WTC11 (cell line): ENCODE measurements around the gene VEZF1. TPM values are rescaled to one million over a fixed set of nuclear protein-coding genes. Genes with fewer than 3 reads are reported as not detected.

Experiments
- ATAC-seq: fragments of 200-7000 bp; cut with Tn5 transposase; 2 replicates; pipeline ENCODE4 v1.10.0; 2021; ENCODE audit warnings: mild to moderate bottlenecking, moderate library complexity
- CTCF ChIA-PET: fragments of 300-600 bp; sonication (Branson Sonifier 250); formaldehyde crosslinking; loops from one replicate; lab custom pipeline; 2021; ENCODE audit warnings: antibody characterized with exemption; lab: Charles Lee
- POLR2A ChIA-PET: fragments of 350-600 bp; sonication (Branson Sonifier 250); formaldehyde crosslinking; loops from one replicate; lab custom pipeline; 2021; ENCODE audit warnings: antibody characterized with exemption; lab: Charles Lee
- DNase-seq: peaks from one replicate; pipeline ENCODE4 v3.0.0; 2021; ENCODE audit warnings: low spot score
- H3K27ac Mint-ChIP-seq: 2 replicates; pipeline ENCODE4 v1.8.0; 2021; ENCODE audit warnings: mixed read lengths
- H3K27me3 Mint-ChIP-seq: 2 replicates; pipeline ENCODE4 v1.8.0; 2021; ENCODE audit warnings: low read depth, mild to moderate bottlenecking, moderate library complexity, mixed read lengths
- H3K36me3 Mint-ChIP-seq: 2 replicates; pipeline ENCODE4 v1.8.0; 2021; ENCODE audit warnings: mixed read lengths
- H3K4me1 Mint-ChIP-seq: 2 replicates; pipeline ENCODE4 v1.8.0; 2022; ENCODE audit warnings: mixed read lengths
- H3K4me3 Mint-ChIP-seq: 2 replicates; pipeline ENCODE4 v1.8.0; 2021; ENCODE audit warnings: mild to moderate bottlenecking, moderate library complexity, mixed read lengths
- H3K9me3 Mint-ChIP-seq: 2 replicates; pipeline ENCODE4 v1.8.0; 2021; ENCODE audit warnings: mixed read lengths
- CREB1 ChIP-seq: sonication (generic); formaldehyde crosslinking; IDR thresholded peaks from 2 replicates; pipeline ENCODE4 v1.8.0; 2023; ENCODE audit warnings: mild to moderate bottlenecking, missing genetic modification reagents
- ELF4 ChIP-seq: sonication (generic); formaldehyde crosslinking; IDR thresholded peaks from 2 replicates; pipeline ENCODE4 v1.8.1; 2022; ENCODE audit warnings: low read depth, mild to moderate bottlenecking, moderate library complexity, missing genetic modification reagents
- IRF2 ChIP-seq: sonication (generic); formaldehyde crosslinking; IDR thresholded peaks from 2 replicates; pipeline ENCODE4 v1.8.0; 2022; ENCODE audit warnings: low read depth, missing genetic modification reagents, borderline replicate concordance
- KAT7 ChIP-seq: sonication (generic); formaldehyde crosslinking; IDR thresholded peaks from 2 replicates; pipeline ENCODE4 v1.8.1; 2023; ENCODE audit warnings: missing genetic modification reagents, mild to moderate bottlenecking, borderline replicate concordance
- MYBL2 ChIP-seq: sonication (generic); formaldehyde crosslinking; IDR thresholded peaks from 2 replicates; pipeline ENCODE4 v1.8.1; 2023; ENCODE audit warnings: mild to moderate bottlenecking, moderate library complexity, missing genetic modification reagents
- ZNF263 ChIP-seq: sonication (generic); formaldehyde crosslinking; IDR thresholded peaks from 2 replicates; pipeline ENCODE4 v1.8.1; 2022; ENCODE audit warnings: low read depth, mild to moderate bottlenecking, moderate library complexity, missing genetic modification reagents
- ZNF416 ChIP-seq: fragments of 250-450 bp; sonication (Bioruptor Pico); IDR thresholded peaks from 2 replicates; pipeline ENCODE4 v1.9.0; 2021; ENCODE audit warnings: mild to moderate bottlenecking, inconsistent platforms
- total RNA-seq: library from RNA; stranded (reverse); gene quantifications from 3 replicates; pipeline ENCODE4 v1.2.3, GENCODE V29; 2021
- TF ChIP-seq, protein P1 (sequence below): fragments of 250-450 bp; sonication (Bioruptor Pico); IDR thresholded peaks from 2 replicates; pipeline ENCODE4 v1.8.0; 2021; ENCODE audit warnings: mild to moderate bottlenecking
- TF ChIP-seq, protein P2 (sequence below): fragments of 250-450 bp; sonication (Bioruptor Pico); IDR thresholded peaks from 2 replicates; pipeline ENCODE4 v1.9.0; 2021; ENCODE audit warnings: mild to moderate bottlenecking
- TF ChIP-seq, protein P3 (sequence below): sonication (generic); formaldehyde crosslinking; IDR thresholded peaks from 2 replicates; pipeline ENCODE4 v1.8.0; 2022; ENCODE audit warnings: mild to moderate bottlenecking, missing genetic modification reagents
- TF ChIP-seq, protein P4 (sequence below): sonication (generic); formaldehyde crosslinking; IDR thresholded peaks from 2 replicates; pipeline ENCODE4 v1.8.0; 2022; ENCODE audit warnings: mild to moderate bottlenecking, missing genetic modification reagents
- TF ChIP-seq, protein P5 (sequence below): sonication (generic); formaldehyde crosslinking; IDR thresholded peaks from 2 replicates; pipeline ENCODE4 v1.8.1; 2023; ENCODE audit warnings: mild to moderate bottlenecking, moderate library complexity, missing genetic modification reagents
- TF ChIP-seq, protein P6 (sequence below): sonication (generic); formaldehyde crosslinking; IDR thresholded peaks from 2 replicates; pipeline ENCODE4 v1.8.0; 2022; ENCODE audit warnings: missing genetic modification reagents

VEZF1 gene
- total RNA-seq, 1 experiment from 2014 or later: 43.3 TPM

DNA sequence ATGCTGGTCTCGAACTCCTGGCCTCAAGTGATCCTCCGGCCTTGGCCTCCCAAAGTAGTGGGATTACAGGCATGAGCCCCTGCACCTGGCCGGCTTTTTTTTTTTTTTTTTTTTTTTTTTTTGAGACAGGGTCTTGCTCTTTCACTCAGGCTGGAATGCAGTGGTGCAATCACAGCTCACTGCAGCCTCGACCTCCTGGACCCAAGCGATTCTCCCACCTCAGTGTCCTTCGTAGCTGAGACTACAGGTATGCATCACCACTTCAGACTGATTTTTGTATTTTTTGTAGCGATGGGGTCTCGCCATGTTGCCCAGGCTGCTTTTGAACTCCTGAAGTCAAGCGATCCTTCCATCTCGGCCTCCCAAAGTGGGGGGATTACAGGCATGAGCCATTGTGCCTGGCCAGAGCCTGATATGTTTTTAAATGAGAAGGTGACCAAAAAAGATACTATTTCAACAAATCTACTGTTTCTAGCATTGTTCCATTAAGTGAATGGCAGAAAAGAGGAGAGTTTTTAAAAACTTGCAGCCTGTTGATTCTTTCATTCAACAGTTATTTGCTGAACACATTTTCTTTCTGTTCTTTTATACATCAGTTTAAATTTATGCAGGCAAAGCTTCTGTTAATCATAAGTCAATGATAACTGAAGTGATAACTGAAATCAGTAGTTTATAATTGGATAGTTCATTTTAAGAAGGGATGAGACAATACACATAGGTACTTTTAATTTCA, 22.2 kb upstream of the VEZF1 start:
- Mint-ChIP-seq H3K27ac (no peak overlapping the region; the same call in 1 of the 2 replicates), H3K27me3 (no peaks in the 10 kb centered on the region), H3K4me1 (peaks cover 19% of the 10 kb centered on the region), H3K4me3 (no peak overlapping the region), H3K9me3 (no peaks in the 10 kb centered on the region), H3K36me3 (peaks cover 18% of the 10 kb centered on the region)
- DNase-seq (no peak), ATAC-seq (no peak)
- ChIA-PET POLR2A (interaction anchor here (0.6 kb wide), 1 partner anchor 150 kb away, joined by 7 read pairs; no protein-coding TSS in a partner anchor), CTCF (interaction anchor here (0.7 to 1.8 kb wide), 2 partner anchors 11 to 199 kb away, joined by 3 to 7 read pairs; no protein-coding TSS in a partner anchor)
- TF ChIP-seq, protein P1, sequence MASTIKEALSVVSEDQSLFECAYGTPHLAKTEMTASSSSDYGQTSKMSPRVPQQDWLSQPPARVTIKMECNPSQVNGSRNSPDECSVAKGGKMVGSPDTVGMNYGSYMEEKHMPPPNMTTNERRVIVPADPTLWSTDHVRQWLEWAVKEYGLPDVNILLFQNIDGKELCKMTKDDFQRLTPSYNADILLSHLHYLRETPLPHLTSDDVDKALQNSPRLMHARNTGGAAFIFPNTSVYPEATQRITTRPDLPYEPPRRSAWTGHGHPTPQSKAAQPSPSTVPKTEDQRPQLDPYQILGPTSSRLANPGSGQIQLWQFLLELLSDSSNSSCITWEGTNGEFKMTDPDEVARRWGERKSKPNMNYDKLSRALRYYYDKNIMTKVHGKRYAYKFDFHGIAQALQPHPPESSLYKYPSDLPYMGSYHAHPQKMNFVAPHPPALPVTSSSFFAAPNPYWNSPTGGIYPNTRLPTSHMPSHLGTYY (CRISPR knock-in tag): no peak
- TF ChIP-seq, protein P2, sequence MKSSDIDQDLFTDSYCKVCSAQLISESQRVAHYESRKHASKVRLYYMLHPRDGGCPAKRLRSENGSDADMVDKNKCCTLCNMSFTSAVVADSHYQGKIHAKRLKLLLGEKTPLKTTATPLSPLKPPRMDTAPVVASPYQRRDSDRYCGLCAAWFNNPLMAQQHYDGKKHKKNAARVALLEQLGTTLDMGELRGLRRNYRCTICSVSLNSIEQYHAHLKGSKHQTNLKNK (CRISPR knock-in tag): no peak
- TF ChIP-seq ELF4: no peak
- TF ChIP-seq, protein P3, sequence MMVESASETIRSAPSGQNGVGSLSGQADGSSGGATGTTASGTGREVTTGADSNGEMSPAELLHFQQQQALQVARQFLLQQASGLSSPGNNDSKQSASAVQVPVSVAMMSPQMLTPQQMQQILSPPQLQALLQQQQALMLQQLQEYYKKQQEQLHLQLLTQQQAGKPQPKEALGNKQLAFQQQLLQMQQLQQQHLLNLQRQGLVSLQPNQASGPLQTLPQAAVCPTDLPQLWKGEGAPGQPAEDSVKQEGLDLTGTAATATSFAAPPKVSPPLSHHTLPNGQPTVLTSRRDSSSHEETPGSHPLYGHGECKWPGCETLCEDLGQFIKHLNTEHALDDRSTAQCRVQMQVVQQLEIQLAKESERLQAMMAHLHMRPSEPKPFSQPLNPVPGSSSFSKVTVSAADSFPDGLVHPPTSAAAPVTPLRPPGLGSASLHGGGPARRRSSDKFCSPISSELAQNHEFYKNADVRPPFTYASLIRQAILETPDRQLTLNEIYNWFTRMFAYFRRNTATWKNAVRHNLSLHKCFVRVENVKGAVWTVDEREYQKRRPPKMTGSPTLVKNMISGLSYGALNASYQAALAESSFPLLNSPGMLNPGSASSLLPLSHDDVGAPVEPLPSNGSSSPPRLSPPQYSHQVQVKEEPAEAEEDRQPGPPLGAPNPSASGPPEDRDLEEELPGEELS (CRISPR knock-in tag): no peak
- TF ChIP-seq MYBL2 (CRISPR knock-in tag): no peak
- TF ChIP-seq, protein P4, sequence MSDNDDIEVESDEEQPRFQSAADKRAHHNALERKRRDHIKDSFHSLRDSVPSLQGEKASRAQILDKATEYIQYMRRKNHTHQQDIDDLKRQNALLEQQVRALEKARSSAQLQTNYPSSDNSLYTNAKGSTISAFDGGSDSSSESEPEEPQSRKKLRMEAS (CRISPR knock-in tag): no peak
- TF ChIP-seq IRF2 (CRISPR knock-in tag): no peak
- TF ChIP-seq CREB1 (CRISPR knock-in tag): no peak
- no peak for TF ChIP-seq ZNF263 (CRISPR knock-in tag)
- TF ChIP-seq, protein P5, sequence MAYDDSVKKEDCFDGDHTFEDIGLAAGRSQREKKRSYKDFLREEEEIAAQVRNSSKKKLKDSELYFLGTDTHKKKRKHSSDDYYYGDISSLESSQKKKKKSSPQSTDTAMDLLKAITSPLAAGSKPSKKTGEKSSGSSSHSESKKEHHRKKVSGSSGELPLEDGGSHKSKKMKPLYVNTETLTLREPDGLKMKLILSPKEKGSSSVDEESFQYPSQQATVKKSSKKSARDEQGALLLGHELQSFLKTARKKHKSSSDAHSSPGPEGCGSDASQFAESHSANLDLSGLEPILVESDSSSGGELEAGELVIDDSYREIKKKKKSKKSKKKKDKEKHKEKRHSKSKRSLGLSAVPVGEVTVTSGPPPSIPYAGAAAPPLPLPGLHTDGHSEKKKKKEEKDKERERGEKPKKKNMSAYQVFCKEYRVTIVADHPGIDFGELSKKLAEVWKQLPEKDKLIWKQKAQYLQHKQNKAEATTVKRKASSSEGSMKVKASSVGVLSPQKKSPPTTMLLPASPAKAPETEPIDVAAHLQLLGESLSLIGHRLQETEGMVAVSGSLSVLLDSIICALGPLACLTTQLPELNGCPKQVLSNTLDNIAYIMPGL (CRISPR knock-in tag): no peak
- no peak for TF ChIP-seq ZNF416 (CRISPR knock-in tag)

DNA sequence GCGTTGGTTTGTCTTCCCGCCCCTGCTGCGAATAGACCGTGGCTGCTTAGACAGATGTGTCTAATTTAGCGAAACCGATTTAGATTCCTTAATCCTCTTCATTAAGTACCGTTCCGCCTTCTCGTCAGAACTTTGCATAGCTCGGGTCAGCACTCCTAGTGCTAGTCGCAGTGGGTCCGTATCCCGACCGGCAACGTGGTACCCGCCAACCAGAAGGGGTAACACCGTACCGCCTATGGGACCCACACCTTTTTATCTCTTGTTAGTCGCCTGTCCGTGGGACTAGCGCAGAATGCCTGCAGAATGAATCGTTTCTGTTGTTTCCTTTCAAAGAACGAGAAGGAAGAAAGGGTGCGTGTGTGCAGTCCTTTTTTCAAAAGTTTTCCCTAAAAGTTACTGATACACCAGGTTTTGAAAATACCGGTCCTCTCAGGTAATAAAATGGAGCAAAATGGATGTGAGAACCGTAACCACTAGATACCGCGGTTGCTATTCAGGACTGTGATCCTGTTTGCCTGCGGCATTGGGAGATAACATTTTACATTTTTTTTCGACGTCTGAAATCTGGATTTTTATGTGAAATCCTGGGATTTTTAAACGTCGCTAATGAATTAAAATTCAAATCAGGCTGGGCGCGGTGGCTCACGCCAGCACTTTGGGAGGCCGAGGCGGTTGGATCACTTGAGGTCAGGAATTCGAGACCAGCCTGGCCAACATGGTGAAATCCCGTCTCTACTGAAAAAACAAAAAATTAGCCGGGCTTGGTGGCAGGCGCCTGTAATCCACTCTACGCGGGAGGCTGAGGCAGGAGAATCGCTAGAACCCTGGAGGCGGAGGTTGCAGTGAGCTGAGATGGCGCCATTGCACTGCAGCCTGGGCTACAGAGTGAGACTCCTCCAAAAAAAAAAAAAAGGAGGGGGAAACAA, 20.0 kb upstream of the VEZF1 start:
- H3K9me3 Mint-ChIP-seq: no peaks in the 10 kb centered on the region
- peak overlapping the region; percentile 100 for H3K27ac Mint-ChIP-seq
- no peaks in the 10 kb centered on the region for H3K27me3 Mint-ChIP-seq
- peaks cover 38% of the 10 kb centered on the region for H3K4me1 Mint-ChIP-seq
- CTCF ChIA-PET: interaction anchor here (0.6 to 2.4 kb wide), 11 partner anchors 9 to 192 kb away, joined by 3 to 15 read pairs (median 7); partner anchors contain the start of gene DYNLL2
- TF ChIP-seq KAT7: no peak
- TF ChIP-seq, protein P6, sequence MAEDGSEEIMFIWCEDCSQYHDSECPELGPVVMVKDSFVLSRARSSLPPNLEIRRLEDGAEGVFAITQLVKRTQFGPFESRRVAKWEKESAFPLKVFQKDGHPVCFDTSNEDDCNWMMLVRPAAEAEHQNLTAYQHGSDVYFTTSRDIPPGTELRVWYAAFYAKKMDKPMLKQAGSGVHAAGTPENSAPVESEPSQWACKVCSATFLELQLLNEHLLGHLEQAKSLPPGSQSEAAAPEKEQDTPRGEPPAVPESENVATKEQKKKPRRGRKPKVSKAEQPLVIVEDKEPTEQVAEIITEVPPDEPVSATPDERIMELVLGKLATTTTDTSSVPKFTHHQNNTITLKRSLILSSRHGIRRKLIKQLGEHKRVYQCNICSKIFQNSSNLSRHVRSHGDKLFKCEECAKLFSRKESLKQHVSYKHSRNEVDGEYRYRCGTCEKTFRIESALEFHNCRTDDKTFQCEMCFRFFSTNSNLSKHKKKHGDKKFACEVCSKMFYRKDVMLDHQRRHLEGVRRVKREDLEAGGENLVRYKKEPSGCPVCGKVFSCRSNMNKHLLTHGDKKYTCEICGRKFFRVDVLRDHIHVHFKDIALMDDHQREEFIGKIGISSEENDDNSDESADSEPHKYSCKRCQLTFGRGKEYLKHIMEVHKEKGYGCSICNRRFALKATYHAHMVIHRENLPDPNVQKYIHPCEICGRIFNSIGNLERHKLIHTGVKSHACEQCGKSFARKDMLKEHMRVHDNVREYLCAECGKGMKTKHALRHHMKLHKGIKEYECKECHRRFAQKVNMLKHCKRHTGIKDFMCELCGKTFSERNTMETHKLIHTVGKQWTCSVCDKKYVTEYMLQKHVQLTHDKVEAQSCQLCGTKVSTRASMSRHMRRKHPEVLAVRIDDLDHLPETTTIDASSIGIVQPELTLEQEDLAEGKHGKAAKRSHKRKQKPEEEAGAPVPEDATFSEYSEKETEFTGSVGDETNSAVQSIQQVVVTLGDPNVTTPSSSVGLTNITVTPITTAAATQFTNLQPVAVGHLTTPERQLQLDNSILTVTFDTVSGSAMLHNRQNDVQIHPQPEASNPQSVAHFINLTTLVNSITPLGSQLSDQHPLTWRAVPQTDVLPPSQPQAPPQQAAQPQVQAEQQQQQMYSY (CRISPR knock-in tag): peak; percentile 75
- POLR2A ChIA-PET: interaction anchor here (0.6 to 2.5 kb wide), 28 partner anchors 9 to 751 kb away, joined by 3 to 41 read pairs (median 5); partner anchors contain the start of genes CUEDC1, DYNLL2, MRPS23 and VEZF1
- peaks cover 40% of the 10 kb centered on the region for H3K36me3 Mint-ChIP-seq
- DNase-seq (no peak), ATAC-seq (peak; percentile 59)
- H3K4me3 Mint-ChIP-seq: peak overlapping the region; percentile 100
